RWPE2 (cell line): ENCODE results near the gene TP73.

Source experiments
- ATAC-seq: fragments of 200-7000 bp; cut with Tn5 transposase; 3 replicates; pipeline ENCODE4 v1.9.1; 2021; ENCODE audit warnings: low read depth
- DNase-seq: peaks from one replicate; pipeline ENCODE4 v3.0.0-alpha.2; 2020; ENCODE audit warnings: low spot score
- H3K27ac ChIP-seq: fragments of 450-650 bp; 2 replicates; pipeline ENCODE4 v1.5.1; 2017; ENCODE audit warnings: mild to moderate bottlenecking; ENCODE audit not compliant: poor library complexity, severe bottlenecking
- H3K27me3 ChIP-seq: fragments of 250-450 bp; sonication (Bioruptor Pico); 2 replicates; pipeline ENCODE4 v1.5.1; 2021; ENCODE audit warnings: mild to moderate bottlenecking, moderate library complexity; ENCODE audit not compliant: insufficient read depth, poor library complexity, severe bottlenecking
- H3K36me3 ChIP-seq: fragments of 250-450 bp; sonication (Bioruptor Pico); 2 replicates; pipeline ENCODE4 v1.5.1; 2020; ENCODE audit warnings: low read depth, mild to moderate bottlenecking, moderate library complexity
- H3K4me1 ChIP-seq: fragments of 250-450 bp; sonication (Bioruptor Pico); 2 replicates; pipeline ENCODE4 v1.5.1; 2021; ENCODE audit warnings: mild to moderate bottlenecking, moderate library complexity; ENCODE audit not compliant: insufficient read depth, poor library complexity, severe bottlenecking
- H3K4me3 ChIP-seq: fragments of 250-450 bp; sonication (Bioruptor Pico); 2 replicates; pipeline ENCODE4 v1.5.1; 2021; ENCODE audit warnings: mild to moderate bottlenecking, moderate library complexity; ENCODE audit not compliant: severe bottlenecking
- H3K9me3 ChIP-seq: fragments of 250-450 bp; sonication (Bioruptor Pico); 2 replicates; pipeline ENCODE4 v1.5.1; 2021; ENCODE audit warnings: mild to moderate bottlenecking, moderate library complexity; ENCODE audit not compliant: severe bottlenecking
- CTCF ChIP-seq: fragments of 450-650 bp; IDR thresholded peaks from one replicate; pipeline ENCODE4 v1.5.1; 2017; ENCODE audit warnings: mild to moderate bottlenecking, moderate library complexity; ENCODE audit not compliant: poor library complexity, severe bottlenecking

The TP73 gene

GRCh38 chr1:3653286-3653618 lies 936 bp downstream of the TP73 start:
- H3K4me1 ChIP-seq, result peaks cover 7% of the 10 kb centered on the region
- DNase-seq (no peak), ATAC-seq (no peak)
- no peak for TF ChIP-seq CTCF
- no peaks in the 10 kb centered on the region for H3K9me3 ChIP-seq
- H3K36me3 ChIP-seq, result peaks cover 8% of the 10 kb centered on the region
- H3K27me3 ChIP-seq, result peaks cover 48% of the 10 kb centered on the region
- no peak overlapping the region for H3K27ac ChIP-seq
- no peak overlapping the region for H3K4me3 ChIP-seq

- H3K4me3 ChIP-seq, result no peak overlapping the region
- H3K36me3 ChIP-seq, result no peaks in the 10 kb centered on the region
- no peak for ATAC-seq
Measured at GRCh38 chr1:3654549-3655281, 2.4 kb downstream of the TP73 start.

GRCh38 chr1:3656450-3657095 lies 4.3 kb downstream of the TP73 start:
- no peak for TF ChIP-seq CTCF
- Histone ChIP-seq H3K27ac (no peak overlapping the region), H3K9me3 (no peaks in the 10 kb centered on the region), H3K27me3 (peaks cover 38% of the 10 kb centered on the region), H3K4me3 (no peak overlapping the region), H3K4me1 (no peaks in the 10 kb centered on the region), H3K36me3 (no peaks in the 10 kb centered on the region)
- DNase-seq (no peak), ATAC-seq (no peak)

More at GRCh38 chr1:3654549-3655281, 2.4 kb downstream of the TP73 start:
- Histone ChIP-seq H3K4me1 (no peaks in the 10 kb centered on the region), H3K27me3 (peaks cover 48% of the 10 kb centered on the region), H3K27ac (no peak overlapping the region), H3K9me3 (no peaks in the 10 kb centered on the region)
- TF ChIP-seq CTCF, result no peak
- no peak for DNase-seq

GRCh38 chr1:3657096-3657475 lies 4.8 kb downstream of the TP73 start:
- ATAC-seq, result no peak
- Histone ChIP-seq H3K4me3 (no peak overlapping the region), H3K27me3 (peaks cover 33% of the 10 kb centered on the region), H3K27ac (no peak overlapping the region), H3K36me3 (no peaks in the 10 kb centered on the region), H3K4me1 (no peaks in the 10 kb centered on the region), H3K9me3 (no peaks in the 10 kb centered on the region)
- no peak for TF ChIP-seq CTCF
- DNase-seq, result no peak
